ENCODE results near the gene KAZN. TPM values are rescaled to one million over a fixed set of nuclear protein-coding genes. Genes with fewer than 3 reads are reported as not detected.

The KAZN gene
- total and polyA plus RNA-seq, 2 of the 8 experiments (the other 6 are each of a cell fraction or from before 2014, with no cell fraction given): 3.7 to 11.8 TPM

GRCh38 chr1:14712136-14712535, 113.7 kb downstream of the KAZN start:
- no peak overlapping the region; the same call in 1 of the 2 replicates for H2BK20ac ChIP-seq (ENCODE audit: low read length)
- FAIRE-seq: no peak
- H2BK120ac ChIP-seq (replicated peaks; ENCODE audit: low read depth, low read length): no peak overlapping the region

More at GRCh38 chr1:14712136-14712535, 113.7 kb downstream of the KAZN start:
- Histone ChIP-seq H2AFZ (ENCODE audit: low read length) (no peak overlapping the region), H3K56ac (replicated peaks; ENCODE audit: insufficient read length, low read depth, low read length) (no peak overlapping the region), H3K4me1 (replicated peaks in 1 of 4; ENCODE audit: control insufficient read depth in 3 of 4, insufficient read depth in 4 of 4, low read length in 3 of 4) (no peaks in the 10 kb centered on the region), H3K18ac (ENCODE audit: extremely low read depth, low read length) (no peak overlapping the region), H4K5ac (ENCODE audit: insufficient read length, low read depth, low read length) (no peak overlapping the region), H3K4me3 (ENCODE audit: extremely low read depth in 1 of 4, insufficient read depth in 2 of 4, low read depth in 3 of 4, low read length in 4 of 4) (no peak overlapping the region), H3K27ac (ENCODE audit: low read depth, low read length) (no peak overlapping the region), H3K79me1 (ENCODE audit: low read depth, low read length) (no peaks in the 10 kb centered on the region; the same call in 1 of the 2 replicates), H3K27me3 (replicated peaks in 1 of 4; ENCODE audit: control insufficient read depth in 3 of 4, extremely low read depth in 1 of 4, insufficient read depth in 3 of 4, low read length in 3 of 4) (no peaks in the 10 kb centered on the region; a peak in 1 of 7 replicates), H3K9ac (replicated peaks in 1 of 4; ENCODE audit: extremely low read depth in 1 of 4, low read depth in 3 of 4, low read length in 3 of 4) (no peak overlapping the region; a peak in 1 of 7 replicates), H3K79me2 (ENCODE audit: control insufficient read depth in 1 of 2, insufficient read depth in 2 of 2, low read length in 2 of 2) (no peaks in the 10 kb centered on the region), H2BK5ac (ENCODE audit: low read depth, low read length) (no peak overlapping the region), H2BK15ac (ENCODE audit: low read length) (no peak overlapping the region), H3K23me2 (ENCODE audit: low read depth, low read length) (no peaks in the 10 kb centered on the region), H4K91ac (replicated peaks; ENCODE audit: insufficient read length, low read length) (no peak overlapping the region), H3K36me3 (ENCODE audit: control insufficient read depth in 2 of 4, insufficient read depth in 4 of 4, low read length in 3 of 4) (no peaks in the 10 kb centered on the region), H3K14ac (ENCODE audit: insufficient read length) (no peak overlapping the region), H3K9me3 (ENCODE audit: insufficient read depth in 2 of 2, low read depth in 1 of 2, low read length in 1 of 2) (peaks cover 4 to 11% of the 10 kb centered on the region in 2 experiments; a peak in 2 of 4 replicates), H2BK12ac (ENCODE audit: low read depth, low read length) (no peak overlapping the region), H4K8ac (ENCODE audit: extremely low read depth, insufficient read depth, low read length) (no peak overlapping the region), H3K23ac (ENCODE audit: insufficient read length) (no peak overlapping the region), H2AK5ac (ENCODE audit: low read depth, low read length) (no peak overlapping the region), H4K20me1 (replicated peaks in 1 of 2; ENCODE audit: control insufficient read depth in 1 of 2, insufficient read depth in 2 of 2, low read length in 2 of 2) (no peaks in the 10 kb centered on the region), H3K4me2 (ENCODE audit: insufficient read depth in 1 of 2, low read depth in 2 of 2, low read length in 2 of 2) (no peak overlapping the region), H3K4ac (replicated peaks; ENCODE audit: insufficient read length, low read depth, low read length) (no peak overlapping the region)
- WGBS, 2 experiments (ENCODE audit: extremely low coverage in 1 of 2, insufficient coverage in 1 of 2, insufficient read length in 1 of 2, insufficient replicate concordance in 2 of 2, low coverage in 1 of 2, low lambda C conversion rate in 2 of 2, missing lambda C conversion rate in 1 of 2): 70% methylated on average over 2 of the region's 2 CpGs; no CpG with 5 or more reads in 1 of the 2 experiments
- CTCF ChIA-PET (ENCODE audit: partially characterized antibody): no interaction called here
- TF ChIP-seq KDM5A (IDR thresholded peaks at IDR 0.05; ENCODE audit: low read length) (no peak), BRCA1 (IDR thresholded peaks at IDR 0.05; ENCODE audit: low read depth, low read length) (no peak), SIN3A (conservative IDR thresholded peaks at IDR 0.05 in 1 of 2, IDR thresholded peaks at IDR 0.05 in 1 of 2; ENCODE audit: low read depth in 1 of 2, low read length in 2 of 2) (no peak), CHD1 (IDR thresholded peaks at IDR 0.05; ENCODE audit: low read depth, low read length) (no peak), SUZ12 (IDR thresholded peaks at IDR 0.05; ENCODE audit: low read length) (no peak), POU5F1 (IDR thresholded peaks at IDR 0.05; ENCODE audit: low read depth, low read length) (no peak)
- POLR2A ChIA-PET (ENCODE audit: partially characterized antibody): no interaction called here
- no peak for DNase-seq (ENCODE audit: low read depth in 1 of 2, low spot score in 2 of 2)
